Measurements from ENCODE around the gene SLC25A11.
A peak's percentile ranks its signal among the peaks of the same experiment; 100 is the strongest.

The SLC25A11 gene

GRCh38 chr17:4956493-4957061 lies 16.7 kb upstream of the SLC25A11 start:
- Histone ChIP-seq H3K4me1 (ENCODE audit: insufficient read depth, low read length) (no peaks in the 10 kb centered on the region; the same call in 1 of the 2 replicates), H4K20me1 (ENCODE audit: insufficient read depth, low read length) (no peaks in the 10 kb centered on the region), H3K27ac (ENCODE audit: low read length) (no peak overlapping the region), H2AFZ (ENCODE audit: low read depth, low read length) (no peak overlapping the region), H3K4me2 (ENCODE audit: insufficient read depth, low read length) (no peak overlapping the region), H3K9ac (ENCODE audit: low read depth, low read length) (no peak overlapping the region), H3K4me3 (ENCODE audit: low read depth in 1 of 2, low read length in 2 of 2) (no peak overlapping the region), H3K79me2 (ENCODE audit: insufficient read depth, low read length) (no peaks in the 10 kb centered on the region), H3K27me3 (ENCODE audit: insufficient read depth, low read length, poor library complexity) (no peaks in the 10 kb centered on the region), H3K9me3 (ENCODE audit: insufficient read depth, low read length, severe bottlenecking) (no peaks in the 10 kb centered on the region), H3K36me3 (ENCODE audit: insufficient read depth, low read length) (peaks cover 19% of the 10 kb centered on the region)
- DNase-seq (no peak), ATAC-seq (ENCODE audit: insufficient read depth, low read depth) (0 out of 3 replicates have a peak, but pooled peaks have one; percentile 11)
- TF ChIP-seq EZH2 (IDR thresholded peaks at IDR 0.05; ENCODE audit: borderline replicate concordance, low read depth, low read length, severe bottlenecking) (no peak), CTCF (IDR thresholded peaks at IDR 0.05; ENCODE audit: borderline replicate concordance, extremely low read depth, low read length, poor library complexity, severe bottlenecking) (peak; percentile 33)

DNA sequence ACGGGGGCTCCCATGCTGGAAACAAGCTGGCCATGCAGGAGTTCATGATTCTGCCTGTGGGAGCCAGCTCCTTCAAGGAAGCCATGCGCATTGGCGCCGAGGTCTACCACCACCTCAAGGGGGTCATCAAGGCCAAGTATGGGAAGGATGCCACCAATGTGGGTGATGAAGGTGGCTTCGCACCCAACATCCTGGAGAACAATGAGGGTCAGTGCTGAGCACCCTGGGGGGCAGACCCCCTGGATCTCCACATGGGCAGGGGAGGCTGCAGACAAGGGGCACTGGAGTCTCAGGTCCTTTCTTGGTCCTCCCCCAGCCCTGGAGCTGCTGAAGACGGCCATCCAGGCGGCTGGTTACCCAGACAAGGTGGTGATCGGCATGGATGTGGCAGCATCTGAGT lies 15.2 kb upstream of the SLC25A11 start:
- no peak overlapping the region for H3K4me3 ChIP-seq (ENCODE audit: low read depth in 1 of 2, low read length in 2 of 2)
- H3K36me3 ChIP-seq (ENCODE audit: insufficient read depth, low read length), result peaks cover 9% of the 10 kb centered on the region; the same call in 1 of the 2 replicates
- H3K9me3 ChIP-seq (ENCODE audit: insufficient read depth, low read length, severe bottlenecking), result no peaks in the 10 kb centered on the region
- H2AFZ ChIP-seq (ENCODE audit: low read depth, low read length), result no peak overlapping the region
- H4K20me1 ChIP-seq (ENCODE audit: insufficient read depth, low read length), result no peaks in the 10 kb centered on the region
- no peak overlapping the region for H3K9ac ChIP-seq (ENCODE audit: low read depth, low read length)
- H3K4me1 ChIP-seq (ENCODE audit: insufficient read depth, low read length), result peaks cover 15% of the 10 kb centered on the region
- H3K79me2 ChIP-seq (ENCODE audit: insufficient read depth, low read length), result peaks cover 9% of the 10 kb centered on the region
- DNase-seq (no peak), ATAC-seq (ENCODE audit: insufficient read depth, low read depth) (no peak)
- H3K27me3 ChIP-seq (ENCODE audit: insufficient read depth, low read length, poor library complexity), result no peaks in the 10 kb centered on the region
- TF ChIP-seq CTCF (IDR thresholded peaks at IDR 0.05; ENCODE audit: borderline replicate concordance, extremely low read depth, low read length, poor library complexity, severe bottlenecking) (no peak), EZH2 (IDR thresholded peaks at IDR 0.05; ENCODE audit: borderline replicate concordance, low read depth, low read length, severe bottlenecking) (no peak)
- no peak overlapping the region for H3K27ac ChIP-seq (ENCODE audit: low read length)
- no peak overlapping the region for H3K4me2 ChIP-seq (ENCODE audit: insufficient read depth, low read length)

- Histone ChIP-seq H3K9ac (ENCODE audit: low read depth, low read length) (no peak overlapping the region), H3K4me3 (ENCODE audit: low read depth in 1 of 2, low read length in 2 of 2) (no peak overlapping the region), H3K9me3 (ENCODE audit: insufficient read depth, low read length, severe bottlenecking) (no peaks in the 10 kb centered on the region), H2AFZ (ENCODE audit: low read depth, low read length) (no peak overlapping the region), H3K27ac (ENCODE audit: low read length) (no peak overlapping the region), H4K20me1 (ENCODE audit: insufficient read depth, low read length) (no peaks in the 10 kb centered on the region), H3K79me2 (ENCODE audit: insufficient read depth, low read length) (peaks cover 11% of the 10 kb centered on the region), H3K36me3 (ENCODE audit: insufficient read depth, low read length) (peaks cover 3% of the 10 kb centered on the region; the same call in 1 of the 2 replicates), H3K4me1 (ENCODE audit: insufficient read depth, low read length) (peaks cover 21% of the 10 kb centered on the region), H3K4me2 (ENCODE audit: insufficient read depth, low read length) (no peak overlapping the region), H3K27me3 (ENCODE audit: insufficient read depth, low read length, poor library complexity) (no peaks in the 10 kb centered on the region)
- TF ChIP-seq CTCF (IDR thresholded peaks at IDR 0.05; ENCODE audit: borderline replicate concordance, extremely low read depth, low read length, poor library complexity, severe bottlenecking) (no peak), EZH2 (IDR thresholded peaks at IDR 0.05; ENCODE audit: borderline replicate concordance, low read depth, low read length, severe bottlenecking) (no peak)
- DNase-seq, result no peak
- no peak for ATAC-seq (ENCODE audit: insufficient read depth, low read depth)
These were observed 13.7 kb upstream of the SLC25A11 start for GRCh38 chr17:4953451-4953961.

Measured in DND-41 (cell line).